Esophagus squamous epithelium (tissue), 5 donors: ENCODE data around the gene RBM19. TPM values are rescaled to one million over a fixed set of nuclear protein-coding genes. Genes with fewer than 3 reads are reported as not detected.

Experiments used
- DNase-seq: peaks from one replicate; lab custom pipeline; 2025; lab: John Stamatoyannopoulos, UW
- H3K27ac ChIP-seq, 4 donors: fragments of 200-600 bp; sonication (generic); one replicate each; pipeline ENCODE4 v1.5.1; 2016 to 2019; ENCODE audit warnings: mild to moderate bottlenecking in 1 of 4
- H3K27me3 ChIP-seq, 4 donors: fragments of 200-600 bp; sonication (generic); 1 replicate in 3 of 4; 2 replicates in 1 of 4; pipeline versions ENCODE4 v1.5.1 to v1.6.0; 2017 to 2021; ENCODE audit warnings: antibody characterized with exemption in 1 of 4
- H3K36me3 ChIP-seq, 3 donors: fragments of 200-600 bp; sonication (generic); one replicate each; pipeline ENCODE4 v1.5.1; 2016 to 2019
- H3K4me1 ChIP-seq, 3 donors: fragments of 200-600 bp; sonication (generic); one replicate each; pipeline ENCODE4 v1.5.1; 2017 to 2019
- H3K4me3 ChIP-seq, 4 donors: fragments of 200-600 bp; sonication (generic); 1 replicate in 3 of 4; 2 replicates in 1 of 4; pipeline ENCODE4 v1.5.1; 2016 to 2019; ENCODE audit warnings: mild to moderate bottlenecking in 2 of 4, moderate library complexity in 1 of 4
- H3K9me3 ChIP-seq, 3 donors: fragments of 200-600 bp; sonication (generic); one replicate each; pipeline ENCODE4 v1.5.1; 2016 to 2019
- CTCF ChIP-seq, 6 experiments: fragments of 450-650 bp in 4 of 6; fragments of 200-600 bp in 2 of 6; sonication (generic) in 2 of 6; IDR thresholded peaks; one replicate each; pipeline ENCODE4 v1.5.1; 2016 to 2019; ENCODE audit warnings: antibody characterized with exemption in 6 of 6, mild to moderate bottlenecking in 4 of 6, moderate library complexity in 4 of 6
- POLR2A ChIP-seq, 4 donors: fragments of 450-650 bp; IDR thresholded peaks; one replicate each; pipeline ENCODE4 v1.6.1; 2017; ENCODE audit warnings: antibody characterized with exemption in 4 of 4, mild to moderate bottlenecking in 4 of 4, moderate library complexity in 3 of 4
- WGBS, 2 donors: methylation state at CpG; one replicate each; pipeline ENCODE4 v1.1.5; 2018; 5-methylcytosine and 5-hydroxymethylcytosine counted together
- intact Hi-C: fragments of 100-400 bp; cut with DNase I; formaldehyde crosslinking; loops from one replicate; pipeline ENCODE4 v1.15.0; 2022
- total RNA-seq, 4 donors: library from RNA; depleted of rRNA; stranded (reverse); fragments of >200 nt; gene quantifications; one replicate each; pipeline ENCODE4 v1.1.0, GENCODE V29; 2016
- donor health status: DM: yes; HTN: yes; CAD: no.

Gene RBM19
- total RNA-seq, 4 donors from 2014 or later: 13.1 to 32.8 (median 27.4) TPM

- Histone ChIP-seq H3K27me3 (no peaks in the 10 kb centered on the region), H3K36me3 (peaks cover 33 to 100% (median 47%) of the 10 kb centered on the region in 3 donors), H3K9me3 (no peaks in the 10 kb centered on the region), H3K4me3 (no peak overlapping the region), H3K27ac (no peak overlapping the region), H3K4me1 (peaks cover 0 to 9% (median 3%) of the 10 kb centered on the region in 3 donors)
- intact Hi-C loops: no loop called here
- WGBS, 2 donors: 78 to 82% methylated on average over 4 to 15 of the region's 17 CpGs
- TF ChIP-seq POLR2A (IDR thresholded peaks at IDR 0.05): no peak
- no peak for TF ChIP-seq CTCF (IDR thresholded peaks at IDR 0.05)
- DNase-seq: no peak
Measured at GRCh38 chr12:113957627-113958026, 8.5 kb downstream of the RBM19 start.

- Histone ChIP-seq H3K4me1 (peaks cover 0 to 9% (median 3%) of the 10 kb centered on the region in 3 donors), H3K9me3 (no peaks in the 10 kb centered on the region), H3K27ac (peak overlapping the region; percentile 57 to 85 (median 74)), H3K4me3 (peak overlapping the region in 1 of 4 donors; percentile 32), H3K27me3 (no peaks in the 10 kb centered on the region), H3K36me3 (peaks cover 33 to 100% (median 46%) of the 10 kb centered on the region in 3 donors)
- intact Hi-C loops: no loop called here
- WGBS, 2 donors: 50 to 52% methylated on average over 13 to 14 of the region's 15 CpGs
- DNase-seq: no peak
- TF ChIP-seq CTCF (IDR thresholded peaks at IDR 0.05): peak in 5 of 6 experiments; percentile 26 to 81 (median 44)
- no peak for TF ChIP-seq POLR2A (IDR thresholded peaks at IDR 0.05)
Measured at GRCh38 chr12:113955109-113955970, 10.8 kb downstream of the RBM19 start.

GRCh38 chr12:113954547-113954946, 11.6 kb downstream of the RBM19 start:
- 93 to 98% methylated on average over 4 of the region's 4 CpGs for WGBS, 2 donors
- TF ChIP-seq CTCF (IDR thresholded peaks at IDR 0.05): no peak
- no peak for TF ChIP-seq POLR2A (IDR thresholded peaks at IDR 0.05)
- peaks cover 33 to 100% (median 43%) of the 10 kb centered on the region in 3 donors for H3K36me3 ChIP-seq

GRCh38 chr12:113950873-113951272, 15.3 kb downstream of the RBM19 start:
- 87 to 89% methylated on average over 3 of the region's 3 CpGs for WGBS, 2 donors
- intact Hi-C loops: no loop called here

More at GRCh38 chr12:113954547-113954946, 11.6 kb downstream of the RBM19 start:
- no peak overlapping the region for H3K4me3 ChIP-seq
- H3K9me3 ChIP-seq: no peaks in the 10 kb centered on the region
- peak overlapping the region in 2 of 4 donors; percentile 82 to 85 for H3K27ac ChIP-seq
- no peaks in the 10 kb centered on the region for H3K27me3 ChIP-seq
- intact Hi-C loops: no loop called here
- no peak for DNase-seq
- H3K4me1 ChIP-seq: peaks cover 0 to 9% (median 3%) of the 10 kb centered on the region in 3 donors

More at GRCh38 chr12:113950873-113951272, 15.3 kb downstream of the RBM19 start:
- no peak overlapping the region for H3K4me3 ChIP-seq
- H3K27me3 ChIP-seq: no peaks in the 10 kb centered on the region
- no peaks in the 10 kb centered on the region for H3K9me3 ChIP-seq
- no peak for TF ChIP-seq CTCF (IDR thresholded peaks at IDR 0.05)
- TF ChIP-seq POLR2A (IDR thresholded peaks at IDR 0.05): no peak
- peaks cover 0 to 6% (median 3%) of the 10 kb centered on the region in 3 donors for H3K4me1 ChIP-seq
- no peak overlapping the region for H3K27ac ChIP-seq
- peaks cover 36 to 100% (median 41%) of the 10 kb centered on the region in 3 donors for H3K36me3 ChIP-seq
- no peak for DNase-seq
